OCI-LY7 (cell line): Measurements from ENCODE around the gene RNF17. TPM values are rescaled to one million over a fixed set of nuclear protein-coding genes. Genes with fewer than 3 reads are reported as not detected.

Experiments used
- BruUV-seq: library from RNA; stranded (reverse); fragments of 400-500 nt; replicated peaks from 2 replicates; lab custom pipeline; 2021; lab: Mats Ljungman, UMichigan
- CTCF ChIA-PET: fragments of 300-600 bp; sonication (Branson Sonifier 250); formaldehyde crosslinking; loops from one replicate; lab custom pipeline; 2022; ENCODE audit warnings: antibody characterized with exemption; ENCODE audit not compliant: unreplicated experiment; lab: Charles Lee
- POLR2A ChIA-PET: fragments of 300-600 bp; sonication (Branson Sonifier 250); formaldehyde crosslinking; loops from one replicate; lab custom pipeline; 2022; ENCODE audit warnings: antibody characterized with exemption; lab: Charles Lee
- DNase-seq: peaks from one replicate; pipeline ENCODE4 v3.0.0-alpha.2; 2015; ENCODE audit warnings: low spot score
- H2AFZ ChIP-seq: fragments of 200-600 bp; sonication (generic), shearing (Covaris generic); 2 replicates; pipeline ENCODE4 v1.6.1; 2014; ENCODE audit warnings: mild to moderate bottlenecking, antibody characterized with exemption, low read length, moderate library complexity
- H3K27ac ChIP-seq: fragments of 200-600 bp; sonication (generic); 2 replicates; pipeline ENCODE4 v1.5.1; 2014; ENCODE audit warnings: mixed run types, low read depth, mild to moderate bottlenecking, moderate library complexity, low read length, inconsistent platforms; ENCODE audit not compliant: poor library complexity, severe bottlenecking
- H3K36me3 ChIP-seq: fragments of 200-600 bp; sonication (generic); 2 replicates; pipeline ENCODE4 v1.6.1; 2014; ENCODE audit warnings: mild to moderate bottlenecking, antibody characterized with exemption, low read length, moderate library complexity, mixed read lengths; ENCODE audit not compliant: insufficient read depth
- H3K4me1 ChIP-seq: fragments of 200-600 bp; sonication (generic); 2 replicates; pipeline ENCODE4 v1.5.1; 2014; ENCODE audit warnings: mild to moderate bottlenecking, low read length; ENCODE audit not compliant: insufficient read depth, poor library complexity, severe bottlenecking
- H3K4me2 ChIP-seq: fragments of 200-600 bp; sonication (generic); 2 replicates; pipeline ENCODE4 v1.6.1; 2014; ENCODE audit warnings: mild to moderate bottlenecking, low read length
- H3K4me3 ChIP-seq: fragments of 200-600 bp; sonication (generic); 2 replicates; pipeline ENCODE4 v1.5.1; 2014; ENCODE audit warnings: mild to moderate bottlenecking, low read depth, low read length; ENCODE audit not compliant: poor library complexity, severe bottlenecking
- H3K79me2 ChIP-seq: fragments of 200-600 bp; sonication (generic); 2 replicates; pipeline ENCODE4 v1.6.1; 2016; ENCODE audit warnings: low read depth, mild to moderate bottlenecking, low read length, moderate library complexity, mixed read lengths; ENCODE audit not compliant: insufficient read depth
- H3K9me2 ChIP-seq: fragments of 200-600 bp; sonication (generic); 2 replicates; pipeline ENCODE4 v1.6.1; 2016; ENCODE audit warnings: mild to moderate bottlenecking, low read length, mixed read lengths; ENCODE audit not compliant: insufficient read depth
- H3K9me3 ChIP-seq: fragments of 200-600 bp; sonication (generic); 2 replicates; pipeline ENCODE4 v1.6.1; 2014; ENCODE audit warnings: mild to moderate bottlenecking, mixed run types, low read length, mixed read lengths
- H4K20me1 ChIP-seq: fragments of 200-600 bp; sonication (generic); 2 replicates; pipeline ENCODE4 v1.6.1; 2014; ENCODE audit warnings: mild to moderate bottlenecking, antibody characterized with exemption, low read length, moderate library complexity, mixed read lengths; ENCODE audit not compliant: insufficient read depth
- CTCF ChIP-seq: fragments of 200-600 bp; sonication (generic); conservative IDR thresholded peaks from 2 replicates; pipeline ENCODE4 v1.5.1; 2014; ENCODE audit warnings: mild to moderate bottlenecking, antibody characterized with exemption, low read length, moderate library complexity, mixed read lengths
- EZH2phosphoT487 ChIP-seq: fragments of 200-600 bp; sonication (generic); IDR thresholded peaks from 2 replicates; pipeline ENCODE4 v1.6.1; 2018; ENCODE audit warnings: low read depth, borderline replicate concordance, mild to moderate bottlenecking, mixed run types, antibody characterized with exemption, low read length, moderate library complexity, mixed read lengths
- intact Hi-C: fragments of 100-400 bp; cut with micrococcal nuclease; formaldehyde crosslinking; loops from one replicate; pipeline ENCODE4 v1.10.0; 2022; ENCODE audit not compliant: unreplicated experiment
- total RNA-seq, 2 experiments: library from RNA; depleted of rRNA in 1 of 2; stranded (reverse); fragments of >200 nt in 1 of 2; shearing (Covaris generic) in 1 of 2; gene quantifications; 2 replicates each; pipeline ENCODE4 v1.2.3, GENCODE V29; 2014 to 2022

The RNF17 gene
- total RNA-seq, 2 experiments from 2014 or later, result not detected

- BruUV-seq, result no TSS peak
- no peaks in the 10 kb centered on the region for H4K20me1 ChIP-seq
- no peaks in the 10 kb centered on the region for H3K79me2 ChIP-seq
- H3K4me1 ChIP-seq, result no peaks in the 10 kb centered on the region
- intact Hi-C loops, result no loop called here
- CTCF ChIA-PET, result no interaction called here
- H3K9me2 ChIP-seq, result no peaks in the 10 kb centered on the region
- POLR2A ChIA-PET, result no interaction called here
- no peak overlapping the region for H3K27ac ChIP-seq
- H3K9me3 ChIP-seq, result no peaks in the 10 kb centered on the region
- DNase-seq, result no peak
- TF ChIP-seq EZH2phosphoT487 (no peak), CTCF (no peak)
- H3K4me2 ChIP-seq, result no peak overlapping the region
- H3K4me3 ChIP-seq, result no peak overlapping the region
- no peak overlapping the region for H2AFZ ChIP-seq
- H3K36me3 ChIP-seq, result no peaks in the 10 kb centered on the region
Observed at GRCh38 chr13:24734950-24735349, 29.0 kb upstream of the RNF17 start.

- no peaks in the 10 kb centered on the region for H3K9me3 ChIP-seq
- DNase-seq, result no peak
- TF ChIP-seq EZH2phosphoT487 (no peak), CTCF (no peak)
- no peaks in the 10 kb centered on the region for H3K36me3 ChIP-seq
- no TSS peak for BruUV-seq
- ChIA-PET POLR2A (interaction anchor here (1.2 kb wide), 1 partner anchor 23 kb away, joined by 3 read pairs; no protein-coding TSS in a partner anchor), CTCF (no interaction called here)
- no peaks in the 10 kb centered on the region for H3K79me2 ChIP-seq
- no peak overlapping the region for H3K4me3 ChIP-seq
- no peaks in the 10 kb centered on the region for H3K4me1 ChIP-seq
- no peaks in the 10 kb centered on the region for H3K9me2 ChIP-seq
- H4K20me1 ChIP-seq, result no peaks in the 10 kb centered on the region
- H3K4me2 ChIP-seq, result no peak overlapping the region
- intact Hi-C loops, result no loop called here
- H2AFZ ChIP-seq, result no peak overlapping the region
- H3K27ac ChIP-seq, result no peak overlapping the region
Observed at GRCh38 chr13:24737042-24737441, 26.9 kb upstream of the RNF17 start.

GRCh38 chr13:24738366-24738847 is 25.6 kb upstream of the RNF17 start:
- DNase-seq, result no peak
- H4K20me1 ChIP-seq, result no peaks in the 10 kb centered on the region
- H3K27ac ChIP-seq, result no peak overlapping the region
- ChIA-PET POLR2A (interaction anchor here (0.7 kb wide), 1 partner anchor 324 kb away, joined by 3 read pairs; no protein-coding TSS in a partner anchor), CTCF (no interaction called here)
- no peaks in the 10 kb centered on the region for H3K36me3 ChIP-seq
- H3K4me1 ChIP-seq, result no peaks in the 10 kb centered on the region
- H3K4me2 ChIP-seq, result no peak overlapping the region
- intact Hi-C loops, result no loop called here
- no peak for TF ChIP-seq EZH2phosphoT487
- H3K9me2 ChIP-seq, result no peaks in the 10 kb centered on the region
- no peaks in the 10 kb centered on the region for H3K79me2 ChIP-seq
- BruUV-seq, result no TSS peak
- H2AFZ ChIP-seq, result no peak overlapping the region
- H3K4me3 ChIP-seq, result no peak overlapping the region
- H3K9me3 ChIP-seq, result no peaks in the 10 kb centered on the region
